Measurements from ENCODE around the gene OR10A2.

OR10A2 gene

GRCh38 chr11:6864438-6864837 is 1.6 kb downstream of the OR10A2 start:
- no peak overlapping the region for H2AFZ ChIP-seq (ENCODE audit: low read depth)
- H4K20me1 ChIP-seq (ENCODE audit: insufficient read depth): no peaks in the 10 kb centered on the region
- H3K4me3 ChIP-seq (IDR thresholded peaks at IDR 0.05; ENCODE audit: insufficient read depth, low read depth, low read length): no peak overlapping the region
- no peaks in the 10 kb centered on the region for H3K79me2 ChIP-seq (ENCODE audit: insufficient read depth, low read depth)
- H3K4me2 ChIP-seq: no peak overlapping the region
- no peaks in the 10 kb centered on the region for H3K4me1 ChIP-seq (ENCODE audit: low read depth, poor library complexity, severe bottlenecking)
- H3K36me3 ChIP-seq (ENCODE audit: insufficient read depth): no peaks in the 10 kb centered on the region
- no peak overlapping the region for H3K9ac ChIP-seq
- no peak for TF ChIP-seq CTCF (conservative IDR thresholded peaks at IDR 0.05; ENCODE audit: low read depth, low read length)
- H3K27ac ChIP-seq: no peak overlapping the region
- no peaks in the 10 kb centered on the region for H3K27me3 ChIP-seq (ENCODE audit: insufficient read depth, low read depth)

- TF ChIP-seq CTCF (conservative IDR thresholded peaks at IDR 0.05; ENCODE audit: low read depth, low read length): no peak
- H4K20me1 ChIP-seq (ENCODE audit: insufficient read depth): no peaks in the 10 kb centered on the region
Observed at GRCh38 chr11:6871278-6871677, 8.4 kb downstream of the OR10A2 start.

GRCh38 chr11:6875761-6876160 is 12.9 kb downstream of the OR10A2 start:
- Histone ChIP-seq H3K9ac (no peak overlapping the region), H4K20me1 (ENCODE audit: insufficient read depth) (no peaks in the 10 kb centered on the region), H2AFZ (ENCODE audit: low read depth) (no peak overlapping the region), H3K4me3 (IDR thresholded peaks at IDR 0.05; ENCODE audit: insufficient read depth, low read depth, low read length) (no peak overlapping the region), H3K4me1 (ENCODE audit: low read depth, poor library complexity, severe bottlenecking) (peaks cover 7% of the 10 kb centered on the region), H3K27ac (no peak overlapping the region), H3K36me3 (ENCODE audit: insufficient read depth) (no peaks in the 10 kb centered on the region), H3K27me3 (ENCODE audit: insufficient read depth, low read depth) (no peaks in the 10 kb centered on the region), H3K4me2 (no peak overlapping the region), H3K79me2 (ENCODE audit: insufficient read depth, low read depth) (no peaks in the 10 kb centered on the region)
- TF ChIP-seq CTCF (conservative IDR thresholded peaks at IDR 0.05; ENCODE audit: low read depth, low read length): no peak

More at GRCh38 chr11:6871278-6871677, 8.4 kb downstream of the OR10A2 start:
- Histone ChIP-seq H2AFZ (ENCODE audit: low read depth) (no peak overlapping the region), H3K36me3 (ENCODE audit: insufficient read depth) (no peaks in the 10 kb centered on the region), H3K9ac (no peak overlapping the region), H3K4me3 (IDR thresholded peaks at IDR 0.05; ENCODE audit: insufficient read depth, low read depth, low read length) (no peak overlapping the region), H3K79me2 (ENCODE audit: insufficient read depth, low read depth) (no peaks in the 10 kb centered on the region), H3K4me2 (no peak overlapping the region), H3K27me3 (ENCODE audit: insufficient read depth, low read depth) (no peaks in the 10 kb centered on the region), H3K27ac (no peak overlapping the region), H3K4me1 (ENCODE audit: low read depth, poor library complexity, severe bottlenecking) (no peaks in the 10 kb centered on the region)

- no peak within 1 kb of the TSS for H3K4me3 ChIP-seq (IDR thresholded peaks at IDR 0.05; ENCODE audit: insufficient read depth, low read depth, low read length)
- H3K36me3 ChIP-seq (ENCODE audit: insufficient read depth): no peaks in the 10 kb centered on the region
- H4K20me1 ChIP-seq (ENCODE audit: insufficient read depth): no peaks in the 10 kb centered on the region
- no peak within 1 kb of the TSS for H3K27ac ChIP-seq
- H3K79me2 ChIP-seq (ENCODE audit: insufficient read depth, low read depth): no peaks in the 10 kb centered on the region
- H3K4me1 ChIP-seq (ENCODE audit: low read depth, poor library complexity, severe bottlenecking): peaks cover 7% of the 10 kb centered on the region
- H3K9ac ChIP-seq: no peak within 1 kb of the TSS
- 0 out of 2 replicates have a peak within 1 kb of the TSS, but pooled peaks have one; percentile 3 for H3K4me2 ChIP-seq
- H3K27me3 ChIP-seq (ENCODE audit: insufficient read depth, low read depth): no peaks in the 10 kb centered on the region
- no peak within 1 kb of the TSS for H2AFZ ChIP-seq (ENCODE audit: low read depth)
- no peak for TF ChIP-seq CTCF (conservative IDR thresholded peaks at IDR 0.05; ENCODE audit: low read depth, low read length)
Observed at GRCh38 chr11:6876325-6876724, 13.5 kb downstream of the OR10A2 start, which contains the start of gene OR10A4. Gene OR10A4 (plus strand): TSS chr11:6876625. CDS start chr11:6876648, 23 bp downstream.

Measured in KMS-11 (cell line).